HEK293T (cell line): ENCODE measurements around the gene TNIP1.

Source experiments
- CTCF ChIA-PET: fragments of 350-600 bp; formaldehyde crosslinking; extraction: SDS; loops from one replicate; lab custom pipeline; 2021; ENCODE audit warnings: antibody characterized with exemption, inconsistent platforms; lab: Yijun Ruan, JAX
- POLR2A ChIA-PET: fragments of 350-600 bp; formaldehyde crosslinking; extraction: SDS; loops from one replicate; lab custom pipeline; 2020; ENCODE audit warnings: antibody characterized with exemption, inconsistent platforms; lab: Yijun Ruan, JAX
- DNase-seq: peaks from one replicate; pipeline ENCODE4 v3.0.0; 2012; ENCODE audit warnings: mixed read lengths; ENCODE audit errors: extremely low spot score
- ARNT ChIP-seq: fragments of 450-650 bp; IDR thresholded peaks from 2 replicates; pipeline ENCODE4 v1.6.1; 2017; ENCODE audit warnings: mild to moderate bottlenecking
- BHLHE40 ChIP-seq: fragments of 450-650 bp; IDR thresholded peaks from 2 replicates; pipeline ENCODE4 v1.6.1; 2016; ENCODE audit warnings: mild to moderate bottlenecking, moderate library complexity, borderline replicate concordance
- CTBP1 ChIP-seq: fragments of 450-650 bp; IDR thresholded peaks from 2 replicates; pipeline ENCODE4 v1.6.1; 2016; ENCODE audit warnings: borderline replicate concordance
- ELF4 ChIP-seq: fragments of 450-650 bp; IDR thresholded peaks from 2 replicates; pipeline ENCODE4 v1.6.1; 2017; ENCODE audit warnings: antibody characterized with exemption
- FOXA1 ChIP-seq: fragments of 450-650 bp; IDR thresholded peaks from 2 replicates; pipeline ENCODE4 v1.6.1; 2016; ENCODE audit warnings: mild to moderate bottlenecking
- FOXK2 ChIP-seq: fragments of 450-650 bp; IDR thresholded peaks from 2 replicates; pipeline ENCODE4 v1.6.1; 2016; ENCODE audit warnings: mild to moderate bottlenecking
- FOXM1 ChIP-seq: fragments of 450-650 bp; IDR thresholded peaks from 2 replicates; pipeline ENCODE4 v1.6.1; 2017; ENCODE audit warnings: mild to moderate bottlenecking, borderline replicate concordance
- HDGF ChIP-seq: fragments of 450-650 bp; IDR thresholded peaks from 2 replicates; pipeline ENCODE4 v1.6.1; 2017; ENCODE audit warnings: antibody characterized with exemption, borderline replicate concordance
- L3MBTL2 ChIP-seq: fragments of 450-650 bp; conservative IDR thresholded peaks from 2 replicates; pipeline ENCODE4 v1.6.1; 2016; ENCODE audit warnings: mild to moderate bottlenecking
- LEF1 ChIP-seq: fragments of 450-650 bp; IDR thresholded peaks from 2 replicates; pipeline ENCODE4 v1.6.1; 2017; ENCODE audit warnings: mild to moderate bottlenecking, borderline replicate concordance
- NFRKB ChIP-seq: fragments of 450-650 bp; IDR thresholded peaks from 2 replicates; pipeline ENCODE4 v1.6.1; 2016; ENCODE audit warnings: mild to moderate bottlenecking, moderate library complexity
- PKNOX1 ChIP-seq: fragments of 450-650 bp; IDR thresholded peaks from 2 replicates; pipeline ENCODE4 v1.6.1; 2016
- SP1 ChIP-seq: fragments of 450-650 bp; IDR thresholded peaks from 2 replicates; pipeline ENCODE4 v1.6.1; 2017
- SUZ12 ChIP-seq: fragments of 450-650 bp; IDR thresholded peaks from 2 replicates; pipeline ENCODE4 v1.6.1; 2016; ENCODE audit warnings: mild to moderate bottlenecking
- TARDBP ChIP-seq: fragments of 450-650 bp; IDR thresholded peaks from 2 replicates; pipeline ENCODE4 v1.6.1; 2016
- ZNF384 ChIP-seq: fragments of 450-650 bp; IDR thresholded peaks from 2 replicates; pipeline ENCODE4 v1.6.1; 2016

TNIP1 gene

GRCh38 chr5:151118913-151119575, 38.2 kb upstream of the TNIP1 start:
- CTCF ChIA-PET: interaction anchor here (6.8 kb wide), 1 partner anchor 67 kb away, joined by 99 read pairs; no protein-coding TSS in a partner anchor
- TF ChIP-seq ELF4 (no peak), BHLHE40 (no peak), FOXK2 (no peak), PKNOX1 (no peak), ZNF384 (no peak), L3MBTL2 (no peak), CTBP1 (no peak)

GRCh38 chr5:151115272-151115905, 34.6 kb upstream of the TNIP1 start:
- TF ChIP-seq SP1: no peak
- TF ChIP-seq BHLHE40: no peak
- TF ChIP-seq FOXM1: no peak
- TF ChIP-seq FOXA1: no peak
- TF ChIP-seq ZNF384: no peak
- TF ChIP-seq L3MBTL2: no peak
- no peak for TF ChIP-seq CTBP1
- no peak for TF ChIP-seq PKNOX1
- TF ChIP-seq LEF1: no peak
- no peak for TF ChIP-seq ARNT
- TF ChIP-seq ELF4: no peak
- TF ChIP-seq SUZ12: no peak
- POLR2A ChIA-PET: interaction anchor here (1.0 to 1.2 kb wide), 2 partner anchors 34 to 656 kb away, joined by 3 to 4 read pairs; partner anchors contain the start of genes G3BP1 and TNIP1
- CTCF ChIA-PET: interaction anchor here (0.5 to 6.8 kb wide), 34 partner anchors 8 to 536 kb away, joined by 3 to 99 read pairs (median 5); partner anchors contain the start of genes ANXA6 and TNIP1
- DNase-seq: peak; percentile 85

More at GRCh38 chr5:151118913-151119575, 38.2 kb upstream of the TNIP1 start:
- POLR2A ChIA-PET: no interaction called here
- no peak for DNase-seq

GRCh38 chr5:151113651-151114050, 32.8 kb upstream of the TNIP1 start:
- TF ChIP-seq L3MBTL2 (no peak), FOXA1 (no peak), ELF4 (no peak), HDGF (no peak), ARNT (no peak), FOXK2 (no peak), LEF1 (no peak), SUZ12 (no peak), SP1 (no peak), PKNOX1 (no peak), ZNF384 (no peak), NFRKB (no peak)
- ChIA-PET POLR2A (no interaction called here), CTCF (interaction anchor here (1.0 to 6.8 kb wide), 3 partner anchors 38 to 62 kb away, joined by 3 to 99 read pairs (median 37); no protein-coding TSS in a partner anchor)
- no peak for DNase-seq

- CTCF ChIA-PET: interaction anchor here (1.0 kb wide), 1 partner anchor 60 kb away, joined by 3 read pairs; no protein-coding TSS in a partner anchor
- TF ChIP-seq SUZ12 (no peak), BHLHE40 (no peak), TARDBP (no peak), CTBP1 (no peak), SP1 (no peak), ELF4 (no peak), FOXM1 (no peak), FOXK2 (no peak), FOXA1 (no peak), ARNT (no peak), HDGF (no peak), LEF1 (no peak), ZNF384 (no peak), L3MBTL2 (no peak), PKNOX1 (no peak), NFRKB (no peak)
- no peak for DNase-seq
- POLR2A ChIA-PET: no interaction called here
Measured at GRCh38 chr5:151110992-151111391, 30.2 kb upstream of the TNIP1 start.

- ChIA-PET CTCF (interaction anchor here (1.0 kb wide), 1 partner anchor 59 kb away, joined by 3 read pairs; no protein-coding TSS in a partner anchor), POLR2A (no interaction called here)
- no peak for TF ChIP-seq TARDBP
- TF ChIP-seq CTBP1: no peak
- no peak for TF ChIP-seq HDGF
- no peak for TF ChIP-seq FOXK2
- TF ChIP-seq L3MBTL2: no peak
- no peak for TF ChIP-seq FOXA1
- TF ChIP-seq ZNF384: no peak
- no peak for TF ChIP-seq SUZ12
- TF ChIP-seq ELF4: no peak
- no peak for TF ChIP-seq LEF1
- DNase-seq: no peak
Measured at GRCh38 chr5:151110122-151110681, 29.4 kb upstream of the TNIP1 start.
